ENCODE data around the gene MBNL1. TPM values are rescaled to one million over a fixed set of nuclear protein-coding genes. Genes with fewer than 3 reads are reported as not detected.
A peak's percentile ranks its signal among the peaks of the same experiment; 100 is the strongest.

MBNL1 gene
- polyA plus RNA-seq, 3 donors, result 190 to 204 (median 191) TPM

DNA sequence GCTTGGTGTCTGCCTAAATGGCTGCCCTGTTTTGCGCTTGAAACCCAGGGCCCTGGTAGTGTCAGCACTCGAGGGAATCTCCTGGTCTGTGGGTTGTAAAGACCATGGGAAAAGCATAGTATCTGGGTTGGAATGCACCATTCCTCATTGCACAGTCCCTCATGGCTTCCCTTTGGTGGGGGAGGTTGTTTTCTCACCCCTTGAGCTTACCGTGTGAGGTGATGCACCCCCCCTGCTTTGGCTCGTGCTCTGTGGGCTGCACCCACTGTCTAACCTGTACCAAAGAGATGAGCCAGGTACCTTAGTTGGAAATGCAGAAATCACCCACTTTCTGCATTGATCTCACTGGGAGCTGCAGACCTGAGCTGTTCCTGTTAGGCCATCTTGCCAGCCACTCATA lies 104.7 kb downstream of the MBNL1 start:
- Histone ChIP-seq H3K4me3 (replicated peaks in 1 of 3; ENCODE audit: low read depth in 2 of 3, low read length in 3 of 3) (no peak overlapping the region), H3K27me3 (ENCODE audit: control insufficient read depth in 2 of 2, insufficient read depth in 2 of 2, low read length in 2 of 2) (no peaks in the 10 kb centered on the region), H3K4me2 (replicated peaks; ENCODE audit: extremely low read depth, low read length, poor library complexity, severe bottlenecking) (no peak overlapping the region), H2AFZ (ENCODE audit: insufficient read depth, low read depth, low read length, poor library complexity, severe bottlenecking) (no peak overlapping the region), H3K9me3 (replicated peaks in 1 of 2; ENCODE audit: control insufficient read depth in 1 of 2, insufficient read depth in 1 of 2, low read length in 2 of 2) (no peaks in the 10 kb centered on the region), H3K4me1 (ENCODE audit: control insufficient read depth in 1 of 2, insufficient read depth in 2 of 2, low read length in 2 of 2) (peaks cover 43 to 50% of the 10 kb centered on the region in 2 donors), H3K9ac (ENCODE audit: insufficient read depth, low read length, poor library complexity, severe bottlenecking) (no peak overlapping the region), H3K36me3 (replicated peaks in 1 of 2; ENCODE audit: control insufficient read depth in 1 of 2, insufficient read depth in 2 of 2, low read length in 2 of 2) (peaks cover 0 to 23% of the 10 kb centered on the region in 2 donors), H4K20me1 (ENCODE audit: insufficient read depth, low read length) (peaks cover 96% of the 10 kb centered on the region), H3K79me2 (ENCODE audit: insufficient read depth, low read length) (peaks cover 97% of the 10 kb centered on the region), H3K27ac (ENCODE audit: low read depth in 1 of 2, low read length in 2 of 2) (no peak overlapping the region)
- Mint-ChIP-seq H3K27me3 (ENCODE audit: low read depth in 3 of 3) (peaks cover 0 to 2% (median 2%) of the 10 kb centered on the region in 3 donors), H3K27ac (peak overlapping the region in 4 of 7 donors; percentile 15 to 69 (median 48)), H3K9me3 (peaks cover 0 to 3% (median 0%) of the 10 kb centered on the region in 7 donors), H3K4me1 (peaks cover 89% of the 10 kb centered on the region), H3K36me3 (peaks cover 16 to 33% of the 10 kb centered on the region in 2 donors), H3K4me3 (no peak overlapping the region)
- WGBS (ENCODE audit: insufficient coverage), result no CpG with 5 or more reads among the region's 4 CpGs
- intact Hi-C loops (cut with micrococcal nuclease), result no loop called here
- TF ChIP-seq, protein P1, sequence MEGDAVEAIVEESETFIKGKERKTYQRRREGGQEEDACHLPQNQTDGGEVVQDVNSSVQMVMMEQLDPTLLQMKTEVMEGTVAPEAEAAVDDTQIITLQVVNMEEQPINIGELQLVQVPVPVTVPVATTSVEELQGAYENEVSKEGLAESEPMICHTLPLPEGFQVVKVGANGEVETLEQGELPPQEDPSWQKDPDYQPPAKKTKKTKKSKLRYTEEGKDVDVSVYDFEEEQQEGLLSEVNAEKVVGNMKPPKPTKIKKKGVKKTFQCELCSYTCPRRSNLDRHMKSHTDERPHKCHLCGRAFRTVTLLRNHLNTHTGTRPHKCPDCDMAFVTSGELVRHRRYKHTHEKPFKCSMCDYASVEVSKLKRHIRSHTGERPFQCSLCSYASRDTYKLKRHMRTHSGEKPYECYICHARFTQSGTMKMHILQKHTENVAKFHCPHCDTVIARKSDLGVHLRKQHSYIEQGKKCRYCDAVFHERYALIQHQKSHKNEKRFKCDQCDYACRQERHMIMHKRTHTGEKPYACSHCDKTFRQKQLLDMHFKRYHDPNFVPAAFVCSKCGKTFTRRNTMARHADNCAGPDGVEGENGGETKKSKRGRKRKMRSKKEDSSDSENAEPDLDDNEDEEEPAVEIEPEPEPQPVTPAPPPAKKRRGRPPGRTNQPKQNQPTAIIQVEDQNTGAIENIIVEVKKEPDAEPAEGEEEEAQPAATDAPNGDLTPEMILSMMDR (IDR thresholded peaks at IDR 0.05), result no peak
- no peak for DNase-seq

DNA sequence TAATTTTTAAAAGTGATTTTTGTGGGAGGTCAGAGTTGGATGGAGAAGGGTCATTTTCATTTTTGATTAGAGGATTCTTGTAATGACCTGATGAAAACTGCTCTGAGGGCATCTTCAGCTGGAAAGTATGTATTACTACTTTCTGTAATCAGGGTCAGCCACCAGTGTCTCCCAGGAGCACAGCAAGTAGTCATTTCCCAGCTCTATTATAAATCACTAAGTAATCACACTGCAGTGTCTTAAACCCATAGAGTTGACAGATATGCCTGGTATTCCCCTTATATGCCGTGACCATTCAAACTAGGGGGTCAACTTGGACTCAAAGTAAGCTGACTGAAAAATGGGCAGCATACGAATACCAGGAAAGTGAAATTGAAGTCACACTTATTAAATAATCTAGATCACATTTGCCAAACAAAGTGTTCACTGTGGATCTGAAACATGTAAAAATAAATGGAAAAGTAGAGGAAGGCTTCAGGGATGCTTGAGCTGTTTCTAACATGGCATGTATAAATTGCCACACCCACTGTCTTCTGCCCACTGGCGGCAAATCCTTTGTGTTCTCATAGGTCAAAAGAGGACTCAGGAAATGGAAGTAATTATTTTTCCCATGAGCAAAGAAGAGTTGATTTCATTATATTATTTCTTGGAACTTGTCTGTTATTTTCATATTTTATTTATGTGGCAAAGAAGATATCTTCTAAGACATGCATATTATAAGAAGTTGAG lies 105.7 kb downstream of the MBNL1 start:
- Histone ChIP-seq H3K27me3 (ENCODE audit: control insufficient read depth in 2 of 2, insufficient read depth in 2 of 2, low read length in 2 of 2) (no peaks in the 10 kb centered on the region), H3K4me1 (ENCODE audit: control insufficient read depth in 1 of 2, insufficient read depth in 2 of 2, low read length in 2 of 2) (peaks cover 44 to 55% of the 10 kb centered on the region in 2 donors), H3K36me3 (replicated peaks in 1 of 2; ENCODE audit: control insufficient read depth in 1 of 2, insufficient read depth in 2 of 2, low read length in 2 of 2) (peaks cover 6 to 29% of the 10 kb centered on the region in 2 donors), H4K20me1 (ENCODE audit: insufficient read depth, low read length) (peaks cover 96% of the 10 kb centered on the region), H2AFZ (ENCODE audit: insufficient read depth, low read depth, low read length, poor library complexity, severe bottlenecking) (no peak overlapping the region), H3K9me3 (replicated peaks in 1 of 2; ENCODE audit: control insufficient read depth in 1 of 2, insufficient read depth in 1 of 2, low read length in 2 of 2) (no peaks in the 10 kb centered on the region), H3K4me3 (replicated peaks in 1 of 3; ENCODE audit: low read depth in 2 of 3, low read length in 3 of 3) (no peak overlapping the region), H3K79me2 (ENCODE audit: insufficient read depth, low read length) (peaks cover 97% of the 10 kb centered on the region), H3K27ac (ENCODE audit: low read depth in 1 of 2, low read length in 2 of 2) (peak overlapping the region in 1 of 2 donors; percentile 43), H3K4me2 (replicated peaks; ENCODE audit: extremely low read depth, low read length, poor library complexity, severe bottlenecking) (no peak overlapping the region), H3K9ac (ENCODE audit: insufficient read depth, low read length, poor library complexity, severe bottlenecking) (no peak overlapping the region)
- peaks cover 0 to 2% (median 2%) of the 10 kb centered on the region in 3 donors for H3K27me3 Mint-ChIP-seq (ENCODE audit: low read depth in 3 of 3)
- H3K4me1 Mint-ChIP-seq, result peaks cover 80% of the 10 kb centered on the region
- peak overlapping the region in 5 of 7 donors; percentile 9 to 64 (median 54) for H3K27ac Mint-ChIP-seq
- 82% methylated on average over 1 of the region's 3 CpGs for WGBS (ENCODE audit: insufficient coverage)
- intact Hi-C loops (cut with micrococcal nuclease), result no loop called here
- TF ChIP-seq, protein P1 (IDR thresholded peaks at IDR 0.05), result no peak
- H3K4me3 Mint-ChIP-seq, result no peak overlapping the region
- H3K36me3 Mint-ChIP-seq, result peaks cover 18 to 30% of the 10 kb centered on the region in 2 donors
- H3K9me3 Mint-ChIP-seq, result peaks cover 0 to 3% (median 0%) of the 10 kb centered on the region in 7 donors
- no peak for DNase-seq
